GM21423 (cell line): ENCODE measurements around the gene SLC34A3.
"Not testable (repeated sequence)": the region's sequence is repeated elsewhere in the genome, so short reads cannot be mapped to it uniquely, and the experiment has no call there.

ENCODE experiments used
- ATAC-seq: cut with Tn5 transposase; IDR thresholded peaks from one replicate; pipeline ENCODE4 v1.9.1; 2021; ENCODE audit warnings: mild to moderate bottlenecking, moderate library complexity; ENCODE audit not compliant: unreplicated experiment

Gene SLC34A3

GRCh38 chr9:137241490-137242268 lies 11.0 kb downstream of the SLC34A3 start:
- ATAC-seq = peak; percentile 4

- ATAC-seq = no peak
Observed at GRCh38 chr9:137242269-137243203, 11.8 kb downstream of the SLC34A3 start.

- ATAC-seq = not testable (repeated sequence)
Observed at GRCh38 chr9:137243266-137243625, 12.5 kb downstream of the SLC34A3 start.

- no peak for ATAC-seq
Observed at GRCh38 chr9:137243626-137244485, 13.2 kb downstream of the SLC34A3 start.

GRCh38 chr9:137244486-137245449 lies 14.1 kb downstream of the SLC34A3 start:
- no peak for ATAC-seq

- no peak for ATAC-seq
Observed at GRCh38 chr9:137245450-137246421, 15.0 kb downstream of the SLC34A3 start.

- no peak for ATAC-seq
Observed at GRCh38 chr9:137247135-137247915, 16.6 kb downstream of the SLC34A3 start.

- ATAC-seq = no peak
Observed at GRCh38 chr9:137247916-137248175, 17.1 kb downstream of the SLC34A3 start.

GRCh38 chr9:137250329-137251193 lies 19.9 kb downstream of the SLC34A3 start:
- no peak for ATAC-seq

GRCh38 chr9:137251194-137251461 lies 20.4 kb downstream of the SLC34A3 start, which contains the start of gene STPG3:
TSS of gene STPG3 (plus strand) at chr9:137251286. CDS start at chr9:137251287, 1 bp downstream.
- no peak for ATAC-seq

GRCh38 chr9:137251490-137252268 lies 21.0 kb downstream of the SLC34A3 start:
- no peak for ATAC-seq

- ATAC-seq = no peak
Observed at GRCh38 chr9:137252555-137253506, 22.1 kb downstream of the SLC34A3 start.

GRCh38 chr9:137253717-137254623 lies 23.3 kb downstream of the SLC34A3 start:
- no peak for ATAC-seq
